Endothelial cell of umbilical vein (primary cell): ENCODE data around the gene GCNT1.

Experiments
- EZH2 ChIP-seq: IDR thresholded peaks from 2 replicates; pipeline ENCODE4 v1.6.1; 2012; ENCODE audit warnings: borderline replicate concordance, low read depth, mild to moderate bottlenecking, moderate library complexity, low read length, inconsistent platforms; ENCODE audit not compliant: severe bottlenecking
- FOS ChIP-seq: IDR thresholded peaks from 2 replicates; pipeline ENCODE4 v1.6.1; 2011; ENCODE audit warnings: mild to moderate bottlenecking, low read length, moderate library complexity, borderline replicate concordance; ENCODE audit not compliant: insufficient read depth
- GATA2 ChIP-seq: IDR thresholded peaks from 2 replicates; pipeline ENCODE4 v1.7.0; 2011; ENCODE audit warnings: low read depth, mild to moderate bottlenecking, moderate library complexity, mixed read lengths, low read length; ENCODE audit not compliant: insufficient read length, insufficient read depth
- MYC ChIP-seq: IDR thresholded peaks from one replicate; pipeline ENCODE4 v1.6.1; 2011; ENCODE audit warnings: mild to moderate bottlenecking, low read depth, low read length
- POLR2A ChIP-seq: IDR thresholded peaks from 2 replicates; pipeline ENCODE4 v1.6.1; 2012; ENCODE audit warnings: low read depth, mild to moderate bottlenecking, control low read depth, low read length
- POLR2AphosphoS5 ChIP-seq: IDR thresholded peaks from 2 replicates; pipeline ENCODE4 v1.6.1; 2012; ENCODE audit warnings: low read depth, mild to moderate bottlenecking, control low read depth, low read length, moderate library complexity; ENCODE audit not compliant: insufficient read depth
- TF ChIP-seq, protein P1 (sequence below), 2 donors: IDR thresholded peaks; 1 replicate in 1 of 2; 2 replicates in 1 of 2; pipeline ENCODE4 v1.5.1; 2011; ENCODE audit warnings: low read length in 2 of 2, mild to moderate bottlenecking in 2 of 2, moderate library complexity in 2 of 2, control low read depth in 1 of 2, inconsistent platforms in 1 of 2, low read depth in 1 of 2; ENCODE audit not compliant: insufficient read depth in 1 of 2; ENCODE audit errors: extremely low read depth in 1 of 2
- TF ChIP-seq, protein P2 (sequence below): IDR thresholded peaks from 2 replicates; pipeline ENCODE4 v1.6.1; 2011; ENCODE audit not compliant: insufficient read depth, insufficient read length

DNA sequence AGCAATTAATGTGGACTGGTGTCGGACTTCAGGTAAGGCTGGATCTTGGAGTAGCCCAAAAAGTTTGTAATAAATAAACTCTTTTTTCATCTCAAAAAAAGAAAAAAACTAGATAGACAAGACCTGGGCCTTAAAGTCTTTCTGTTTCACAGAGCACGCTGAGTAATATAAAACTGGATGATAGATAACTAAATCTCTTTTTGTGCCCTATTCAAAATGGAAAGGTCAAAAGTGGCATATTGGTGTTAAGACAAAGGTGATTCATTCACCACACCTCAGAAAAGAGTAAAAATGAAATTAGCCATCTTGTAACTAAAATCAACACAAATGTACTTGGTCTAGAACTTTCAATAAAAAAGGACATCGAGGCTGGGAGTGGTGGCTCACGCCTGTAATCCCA lies 34.5 kb upstream of the GCNT1 start:
- TF ChIP-seq, protein P1, sequence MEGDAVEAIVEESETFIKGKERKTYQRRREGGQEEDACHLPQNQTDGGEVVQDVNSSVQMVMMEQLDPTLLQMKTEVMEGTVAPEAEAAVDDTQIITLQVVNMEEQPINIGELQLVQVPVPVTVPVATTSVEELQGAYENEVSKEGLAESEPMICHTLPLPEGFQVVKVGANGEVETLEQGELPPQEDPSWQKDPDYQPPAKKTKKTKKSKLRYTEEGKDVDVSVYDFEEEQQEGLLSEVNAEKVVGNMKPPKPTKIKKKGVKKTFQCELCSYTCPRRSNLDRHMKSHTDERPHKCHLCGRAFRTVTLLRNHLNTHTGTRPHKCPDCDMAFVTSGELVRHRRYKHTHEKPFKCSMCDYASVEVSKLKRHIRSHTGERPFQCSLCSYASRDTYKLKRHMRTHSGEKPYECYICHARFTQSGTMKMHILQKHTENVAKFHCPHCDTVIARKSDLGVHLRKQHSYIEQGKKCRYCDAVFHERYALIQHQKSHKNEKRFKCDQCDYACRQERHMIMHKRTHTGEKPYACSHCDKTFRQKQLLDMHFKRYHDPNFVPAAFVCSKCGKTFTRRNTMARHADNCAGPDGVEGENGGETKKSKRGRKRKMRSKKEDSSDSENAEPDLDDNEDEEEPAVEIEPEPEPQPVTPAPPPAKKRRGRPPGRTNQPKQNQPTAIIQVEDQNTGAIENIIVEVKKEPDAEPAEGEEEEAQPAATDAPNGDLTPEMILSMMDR (IDR thresholded peaks at IDR 0.05; ENCODE audit: extremely low read depth in 1 of 2, insufficient read depth in 1 of 2, low read depth in 1 of 2, low read length in 2 of 2) = no peak
- TF ChIP-seq POLR2AphosphoS5 (no peak), GATA2 (no peak), FOS (no peak), EZH2 (no peak), POLR2A (no peak), MYC (no peak)
- TF ChIP-seq, protein P2, sequence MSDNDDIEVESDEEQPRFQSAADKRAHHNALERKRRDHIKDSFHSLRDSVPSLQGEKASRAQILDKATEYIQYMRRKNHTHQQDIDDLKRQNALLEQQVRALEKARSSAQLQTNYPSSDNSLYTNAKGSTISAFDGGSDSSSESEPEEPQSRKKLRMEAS = no peak
